Neural cell (in vitro differentiated cells): ENCODE measurements around the gene MEPCE. TPM values are rescaled to one million over a fixed set of nuclear protein-coding genes. Genes with fewer than 3 reads are reported as not detected.

ENCODE experiments used
- H2AFZ ChIP-seq: fragments of 200-600, 300-800 bp; sonication (generic), shearing (Covaris generic); 2 replicates; pipeline ENCODE4 v1.6.0; 2014; ENCODE audit warnings: low read depth, mild to moderate bottlenecking, antibody characterized with exemption, low read length, moderate library complexity
- H3F3A ChIP-seq: fragments of 200-600 bp; shearing (Covaris generic); 2 replicates; pipeline ENCODE4 v1.6.1; 2016; ENCODE audit warnings: mild to moderate bottlenecking, moderate library complexity, mixed read lengths, antibody characterized with exemption, low read length; ENCODE audit not compliant: insufficient read depth, poor library complexity, severe bottlenecking
- H3K27ac ChIP-seq: fragments of 200-600, 300-800 bp; sonication (generic), shearing (Covaris generic); 2 replicates; pipeline ENCODE4 v1.5.1; 2014; ENCODE audit warnings: mild to moderate bottlenecking, low read length, moderate library complexity
- H3K27me3 ChIP-seq: fragments of 300-800, 200-600 bp; sonication (generic), shearing (Covaris generic); 2 replicates; pipeline ENCODE4 v1.6.0; 2014; ENCODE audit warnings: mild to moderate bottlenecking, low read depth, low read length, moderate library complexity; ENCODE audit not compliant: insufficient read depth
- H3K36me3 ChIP-seq: fragments of 300-800, 200-600 bp; sonication (generic), shearing (Covaris generic); 2 replicates; pipeline ENCODE4 v1.5.1; 2014; ENCODE audit warnings: mild to moderate bottlenecking, antibody characterized with exemption, low read length, moderate library complexity; ENCODE audit not compliant: insufficient read depth
- H3K4me2 ChIP-seq: fragments of 300-800, 200-600 bp; sonication (generic), shearing (Covaris generic); 2 replicates; pipeline ENCODE4 v1.6.0; 2014; ENCODE audit warnings: mild to moderate bottlenecking, low read length
- H3K4me3 ChIP-seq: fragments of 300-800, 200-600 bp; sonication (generic), shearing (Covaris generic); 2 replicates; pipeline ENCODE4 v1.5.1; 2014; ENCODE audit warnings: mild to moderate bottlenecking, low read length, moderate library complexity
- H3K79me2 ChIP-seq: fragments of 200-600 bp; shearing (Covaris generic); replicated peaks from 2 replicates; pipeline ENCODE4 v1.6.0; 2014; ENCODE audit warnings: mild to moderate bottlenecking, low read length, moderate library complexity; ENCODE audit not compliant: insufficient read depth
- H3K9ac ChIP-seq: fragments of 300-800, 200-600 bp; sonication (generic), shearing (Covaris generic); 2 replicates; pipeline ENCODE4 v1.6.1; 2016; ENCODE audit warnings: mild to moderate bottlenecking, low read length, mixed read lengths
- H3K9me2 ChIP-seq: fragments of 200-600 bp; shearing (Covaris generic); 2 replicates; pipeline ENCODE4 v1.6.1; 2016; ENCODE audit warnings: mild to moderate bottlenecking, low read length, mixed read lengths; ENCODE audit not compliant: insufficient read depth
- H3K9me3 ChIP-seq: fragments of 200-600, 300-800 bp; sonication (generic), shearing (Covaris generic); 2 replicates; pipeline ENCODE4 v1.6.1; 2016; ENCODE audit warnings: mild to moderate bottlenecking, mixed run types, low read length, moderate library complexity, mixed read lengths
- H4K20me1 ChIP-seq: fragments of 200-600 bp; shearing (Covaris generic); 2 replicates; pipeline ENCODE4 v1.6.1; 2016; ENCODE audit warnings: mild to moderate bottlenecking, mixed run types; ENCODE audit not compliant: insufficient read depth
- EP300 ChIP-seq: fragments of 450-650 bp; conservative IDR thresholded peaks from 2 replicates; pipeline ENCODE4 v1.6.1; 2014; ENCODE audit warnings: antibody characterized with exemption, mild to moderate bottlenecking, moderate library complexity; ENCODE audit not compliant: poor library complexity, severe bottlenecking
- EZH2 ChIP-seq: fragments of 200-600, 300-800 bp; shearing (Covaris generic), sonication (generic); IDR thresholded peaks from 2 replicates; pipeline ENCODE4 v1.6.1; 2014; ENCODE audit warnings: antibody characterized with exemption, low read length, borderline replicate concordance, mild to moderate bottlenecking; ENCODE audit not compliant: insufficient read depth, poor library complexity, severe bottlenecking
- MXI1 ChIP-seq: fragments of 450-650 bp; conservative IDR thresholded peaks from 2 replicates; pipeline ENCODE4 v1.6.1; 2014; ENCODE audit warnings: antibody characterized with exemption, mild to moderate bottlenecking; ENCODE audit not compliant: poor library complexity, severe bottlenecking
- POLR2AphosphoS5 ChIP-seq: IDR thresholded peaks from 2 replicates; pipeline ENCODE4 v1.6.1; 2012
- RAD21 ChIP-seq: fragments of 450-650 bp; conservative IDR thresholded peaks from 2 replicates; pipeline ENCODE4 v1.6.1; 2014; ENCODE audit warnings: antibody characterized with exemption, mild to moderate bottlenecking, moderate library complexity
- TAF1 ChIP-seq: IDR thresholded peaks from 2 replicates; pipeline ENCODE4 v1.6.1; 2012; ENCODE audit warnings: low read depth
- polyA plus RNA-seq: library from polyadenylated mRNA; depleted of rRNA; stranded (reverse); fragments of >200 nt; gene quantifications from 2 replicates; pipeline ENCODE4 v1.2.3, GENCODE V29; 2014
- TF ChIP-seq, protein P1 (sequence below): IDR thresholded peaks from 2 replicates; pipeline ENCODE4 v1.6.1; 2012; ENCODE audit warnings: borderline replicate concordance
- TF ChIP-seq, protein P2 (sequence below): fragments of 450-650 bp; IDR thresholded peaks from 2 replicates; pipeline ENCODE4 v1.5.1; 2014; ENCODE audit warnings: antibody characterized with exemption, mild to moderate bottlenecking, moderate library complexity; ENCODE audit not compliant: poor library complexity, severe bottlenecking

The MEPCE gene
- polyA plus RNA-seq, 1 donor from 2014 or later, result 15.0 TPM

DNA sequence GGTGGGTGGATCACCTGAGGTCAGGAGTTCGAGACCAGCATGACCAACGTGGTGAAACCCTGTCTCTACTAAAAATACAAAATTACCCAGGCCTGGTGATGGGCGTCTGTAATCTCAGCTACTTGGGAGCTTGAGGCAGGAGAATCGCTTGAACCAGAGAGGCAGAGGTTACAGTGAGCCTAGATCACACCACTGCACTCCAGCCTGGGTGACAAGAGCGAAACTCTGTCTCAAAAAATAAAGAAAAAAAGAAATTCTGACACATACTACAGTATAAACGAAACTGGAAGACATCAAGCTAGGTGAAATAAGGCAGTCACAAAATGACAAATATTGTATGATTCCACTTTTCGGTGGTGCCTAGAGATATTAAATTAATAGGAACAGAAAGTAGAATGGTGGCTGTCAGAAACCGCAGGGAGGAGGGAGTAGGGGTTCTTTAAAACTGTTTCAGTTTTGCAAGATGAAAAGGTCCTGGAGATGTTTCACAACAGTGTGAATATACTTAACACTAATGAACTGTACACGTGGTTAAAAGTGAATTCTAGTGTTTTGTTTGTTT, 33.1 kb upstream of the MEPCE start:
- H3K9me3 ChIP-seq, result no peaks in the 10 kb centered on the region
- H3K9ac ChIP-seq, result no peak overlapping the region
- H3K4me3 ChIP-seq, result no peak overlapping the region
- no peak overlapping the region for H2AFZ ChIP-seq
- TF ChIP-seq POLR2AphosphoS5, result no peak
- no peak for TF ChIP-seq RAD21
- no peak for TF ChIP-seq TAF1
- TF ChIP-seq, protein P1, sequence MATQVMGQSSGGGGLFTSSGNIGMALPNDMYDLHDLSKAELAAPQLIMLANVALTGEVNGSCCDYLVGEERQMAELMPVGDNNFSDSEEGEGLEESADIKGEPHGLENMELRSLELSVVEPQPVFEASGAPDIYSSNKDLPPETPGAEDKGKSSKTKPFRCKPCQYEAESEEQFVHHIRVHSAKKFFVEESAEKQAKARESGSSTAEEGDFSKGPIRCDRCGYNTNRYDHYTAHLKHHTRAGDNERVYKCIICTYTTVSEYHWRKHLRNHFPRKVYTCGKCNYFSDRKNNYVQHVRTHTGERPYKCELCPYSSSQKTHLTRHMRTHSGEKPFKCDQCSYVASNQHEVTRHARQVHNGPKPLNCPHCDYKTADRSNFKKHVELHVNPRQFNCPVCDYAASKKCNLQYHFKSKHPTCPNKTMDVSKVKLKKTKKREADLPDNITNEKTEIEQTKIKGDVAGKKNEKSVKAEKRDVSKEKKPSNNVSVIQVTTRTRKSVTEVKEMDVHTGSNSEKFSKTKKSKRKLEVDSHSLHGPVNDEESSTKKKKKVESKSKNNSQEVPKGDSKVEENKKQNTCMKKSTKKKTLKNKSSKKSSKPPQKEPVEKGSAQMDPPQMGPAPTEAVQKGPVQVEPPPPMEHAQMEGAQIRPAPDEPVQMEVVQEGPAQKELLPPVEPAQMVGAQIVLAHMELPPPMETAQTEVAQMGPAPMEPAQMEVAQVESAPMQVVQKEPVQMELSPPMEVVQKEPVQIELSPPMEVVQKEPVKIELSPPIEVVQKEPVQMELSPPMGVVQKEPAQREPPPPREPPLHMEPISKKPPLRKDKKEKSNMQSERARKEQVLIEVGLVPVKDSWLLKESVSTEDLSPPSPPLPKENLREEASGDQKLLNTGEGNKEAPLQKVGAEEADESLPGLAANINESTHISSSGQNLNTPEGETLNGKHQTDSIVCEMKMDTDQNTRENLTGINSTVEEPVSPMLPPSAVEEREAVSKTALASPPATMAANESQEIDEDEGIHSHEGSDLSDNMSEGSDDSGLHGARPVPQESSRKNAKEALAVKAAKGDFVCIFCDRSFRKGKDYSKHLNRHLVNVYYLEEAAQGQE, result no peak
- TF ChIP-seq EP300, result no peak
- no peak for TF ChIP-seq MXI1
- TF ChIP-seq, protein P2, sequence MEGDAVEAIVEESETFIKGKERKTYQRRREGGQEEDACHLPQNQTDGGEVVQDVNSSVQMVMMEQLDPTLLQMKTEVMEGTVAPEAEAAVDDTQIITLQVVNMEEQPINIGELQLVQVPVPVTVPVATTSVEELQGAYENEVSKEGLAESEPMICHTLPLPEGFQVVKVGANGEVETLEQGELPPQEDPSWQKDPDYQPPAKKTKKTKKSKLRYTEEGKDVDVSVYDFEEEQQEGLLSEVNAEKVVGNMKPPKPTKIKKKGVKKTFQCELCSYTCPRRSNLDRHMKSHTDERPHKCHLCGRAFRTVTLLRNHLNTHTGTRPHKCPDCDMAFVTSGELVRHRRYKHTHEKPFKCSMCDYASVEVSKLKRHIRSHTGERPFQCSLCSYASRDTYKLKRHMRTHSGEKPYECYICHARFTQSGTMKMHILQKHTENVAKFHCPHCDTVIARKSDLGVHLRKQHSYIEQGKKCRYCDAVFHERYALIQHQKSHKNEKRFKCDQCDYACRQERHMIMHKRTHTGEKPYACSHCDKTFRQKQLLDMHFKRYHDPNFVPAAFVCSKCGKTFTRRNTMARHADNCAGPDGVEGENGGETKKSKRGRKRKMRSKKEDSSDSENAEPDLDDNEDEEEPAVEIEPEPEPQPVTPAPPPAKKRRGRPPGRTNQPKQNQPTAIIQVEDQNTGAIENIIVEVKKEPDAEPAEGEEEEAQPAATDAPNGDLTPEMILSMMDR, result no peak
- TF ChIP-seq EZH2, result no peak
- no peaks in the 10 kb centered on the region for H3K27me3 ChIP-seq
- no peaks in the 10 kb centered on the region for H3K79me2 ChIP-seq
- no peaks in the 10 kb centered on the region for H4K20me1 ChIP-seq
- no peak overlapping the region for H3K4me2 ChIP-seq
- no peaks in the 10 kb centered on the region for H3K36me3 ChIP-seq
- no peak overlapping the region for H3K27ac ChIP-seq
- no peaks in the 10 kb centered on the region for H3F3A ChIP-seq
- no peaks in the 10 kb centered on the region for H3K9me2 ChIP-seq

DNA sequence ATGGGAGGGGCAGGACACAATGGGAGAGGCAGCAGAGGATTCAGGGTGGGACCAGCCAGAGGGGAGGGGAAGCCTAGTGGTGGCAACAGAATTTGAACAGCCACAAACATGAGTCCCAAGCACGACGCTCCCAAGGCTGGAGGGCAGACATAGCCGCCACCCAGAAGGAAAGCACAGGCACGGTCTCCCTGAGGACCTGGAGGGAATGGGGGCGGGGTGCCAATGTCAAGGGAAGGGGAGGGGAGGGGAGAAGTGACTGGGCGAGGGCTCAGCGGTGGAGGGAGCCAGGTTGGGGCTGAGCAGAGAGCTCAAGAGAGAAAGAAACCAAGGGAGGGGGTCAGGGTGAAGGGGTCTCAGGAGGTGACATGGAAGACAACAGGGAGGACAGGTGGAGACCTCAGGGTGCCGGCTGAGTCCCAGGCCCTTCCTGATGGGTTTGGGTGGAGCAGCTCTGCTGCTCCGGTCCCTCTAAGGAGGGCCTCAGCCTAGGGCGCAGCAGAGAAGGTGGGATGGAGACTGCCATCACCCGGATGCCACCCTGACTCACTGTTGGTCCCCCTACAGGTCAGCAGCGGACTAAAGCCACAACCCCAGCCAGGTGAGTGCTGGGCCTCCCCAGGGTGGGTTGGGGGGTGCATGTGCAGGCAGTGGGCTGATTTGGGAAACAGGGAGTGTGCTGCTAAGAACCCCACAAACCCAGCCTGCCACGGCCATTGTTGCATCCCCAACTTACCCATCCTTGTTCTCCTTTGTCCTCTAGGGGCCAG, 32.1 kb upstream of the MEPCE start:
- no peaks in the 10 kb centered on the region for H3K9me3 ChIP-seq
- no peak overlapping the region for H3K4me2 ChIP-seq
- no peak overlapping the region for H2AFZ ChIP-seq
- no peak overlapping the region for H3K27ac ChIP-seq
- no peak overlapping the region for H3K4me3 ChIP-seq
- H3K79me2 ChIP-seq, result no peaks in the 10 kb centered on the region
- H3K36me3 ChIP-seq, result no peaks in the 10 kb centered on the region
- no peaks in the 10 kb centered on the region for H3F3A ChIP-seq
- H3K9ac ChIP-seq, result no peak overlapping the region
- H4K20me1 ChIP-seq, result no peaks in the 10 kb centered on the region
- no peaks in the 10 kb centered on the region for H3K9me2 ChIP-seq
- TF ChIP-seq, protein P1, result no peak
- TF ChIP-seq EZH2 (no peak), EP300 (no peak)
- TF ChIP-seq, protein P2, result no peak
- no peaks in the 10 kb centered on the region for H3K27me3 ChIP-seq
